A673 (cell line): ENCODE data around the gene WDR38.

Experiments used
- EZH2 ChIP-seq: fragments of 200-600 bp; sonication (generic); IDR thresholded peaks from 2 replicates; pipeline ENCODE4 v1.6.1; 2017; ENCODE audit warnings: borderline replicate concordance, low read depth, mild to moderate bottlenecking, mixed read lengths, antibody characterized with exemption, low read length; ENCODE audit not compliant: poor library complexity, severe bottlenecking
- TF ChIP-seq, protein P1 (sequence below): fragments of 300-800, 200-600 bp; sonication (generic); conservative IDR thresholded peaks from 2 replicates; pipeline ENCODE4 v1.5.1; 2017; ENCODE audit warnings: low read depth, mild to moderate bottlenecking, antibody characterized with exemption, low read length, moderate library complexity, mixed read lengths

DNA sequence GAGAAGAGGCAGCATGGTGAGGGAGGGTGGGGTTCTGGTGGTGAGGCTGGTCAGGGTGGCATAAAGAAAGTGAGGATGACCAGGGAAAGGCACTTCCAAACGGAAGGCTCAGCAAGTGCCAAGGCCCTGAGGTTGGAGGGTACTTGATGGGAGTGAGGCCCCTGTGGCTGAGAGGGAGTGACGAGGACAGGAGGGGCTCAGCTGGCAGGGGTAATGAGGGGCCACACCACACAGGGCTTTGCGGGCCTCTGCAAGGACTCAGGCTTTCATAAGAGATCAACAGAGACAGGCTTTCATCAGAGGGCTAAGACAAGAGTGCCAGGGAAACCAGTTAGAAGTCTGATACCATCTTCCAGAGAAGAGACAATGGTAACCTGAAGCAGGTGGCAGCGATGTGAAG, 32.3 kb downstream of the WDR38 start:
- TF ChIP-seq, protein P1, sequence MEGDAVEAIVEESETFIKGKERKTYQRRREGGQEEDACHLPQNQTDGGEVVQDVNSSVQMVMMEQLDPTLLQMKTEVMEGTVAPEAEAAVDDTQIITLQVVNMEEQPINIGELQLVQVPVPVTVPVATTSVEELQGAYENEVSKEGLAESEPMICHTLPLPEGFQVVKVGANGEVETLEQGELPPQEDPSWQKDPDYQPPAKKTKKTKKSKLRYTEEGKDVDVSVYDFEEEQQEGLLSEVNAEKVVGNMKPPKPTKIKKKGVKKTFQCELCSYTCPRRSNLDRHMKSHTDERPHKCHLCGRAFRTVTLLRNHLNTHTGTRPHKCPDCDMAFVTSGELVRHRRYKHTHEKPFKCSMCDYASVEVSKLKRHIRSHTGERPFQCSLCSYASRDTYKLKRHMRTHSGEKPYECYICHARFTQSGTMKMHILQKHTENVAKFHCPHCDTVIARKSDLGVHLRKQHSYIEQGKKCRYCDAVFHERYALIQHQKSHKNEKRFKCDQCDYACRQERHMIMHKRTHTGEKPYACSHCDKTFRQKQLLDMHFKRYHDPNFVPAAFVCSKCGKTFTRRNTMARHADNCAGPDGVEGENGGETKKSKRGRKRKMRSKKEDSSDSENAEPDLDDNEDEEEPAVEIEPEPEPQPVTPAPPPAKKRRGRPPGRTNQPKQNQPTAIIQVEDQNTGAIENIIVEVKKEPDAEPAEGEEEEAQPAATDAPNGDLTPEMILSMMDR = no peak
- no peak for TF ChIP-seq EZH2
